Measurements from ENCODE around the gene TP73. TPM values are rescaled to one million over a fixed set of nuclear protein-coding genes. Genes with fewer than 3 reads are reported as not detected.

The TP73 gene
- total RNA-seq, 1 donor from 2014 or later: 2.2 TPM

GRCh38 chr1:3717041-3717714 lies 64.9 kb downstream of the TP73 start:
- peaks cover 26% of the 10 kb centered on the region for H3K27me3 Mint-ChIP-seq
- no peak overlapping the region for H3K27ac Mint-ChIP-seq
- H3K36me3 Mint-ChIP-seq (ENCODE audit: insufficient read depth): no peaks in the 10 kb centered on the region
- H3K4me1 Mint-ChIP-seq (ENCODE audit: low read depth): no peaks in the 10 kb centered on the region
- no peaks in the 10 kb centered on the region for H3K9me3 Mint-ChIP-seq (ENCODE audit: low read depth)
- no peak for TF ChIP-seq CTCF (IDR thresholded peaks at IDR 0.05; ENCODE audit: unreplicated experiment)
- H3K4me3 Mint-ChIP-seq (ENCODE audit: low read depth): no peak overlapping the region
- no peak for DNase-seq (ENCODE audit: low spot score, unreplicated experiment)

GRCh38 chr1:3717715-3718601 lies 65.6 kb downstream of the TP73 start:
- Mint-ChIP-seq H3K27ac (no peak overlapping the region), H3K4me3 (ENCODE audit: low read depth) (no peak overlapping the region), H3K4me1 (ENCODE audit: low read depth) (no peaks in the 10 kb centered on the region), H3K27me3 (peaks cover 24% of the 10 kb centered on the region), H3K36me3 (ENCODE audit: insufficient read depth) (no peaks in the 10 kb centered on the region), H3K9me3 (ENCODE audit: low read depth) (no peaks in the 10 kb centered on the region)
- no peak for TF ChIP-seq CTCF (IDR thresholded peaks at IDR 0.05; ENCODE audit: unreplicated experiment)
- DNase-seq (ENCODE audit: low spot score, unreplicated experiment): peak; percentile 53

- Mint-ChIP-seq H3K27me3 (peaks cover 24% of the 10 kb centered on the region), H3K4me1 (ENCODE audit: low read depth) (no peaks in the 10 kb centered on the region), H3K36me3 (ENCODE audit: insufficient read depth) (no peaks in the 10 kb centered on the region), H3K4me3 (ENCODE audit: low read depth) (no peak overlapping the region), H3K9me3 (ENCODE audit: low read depth) (no peaks in the 10 kb centered on the region), H3K27ac (no peak overlapping the region)
- no peak for TF ChIP-seq CTCF (IDR thresholded peaks at IDR 0.05; ENCODE audit: unreplicated experiment)
- no peak for DNase-seq (ENCODE audit: low spot score, unreplicated experiment)
Measured at GRCh38 chr1:3718764-3719163, 66.4 kb downstream of the TP73 start.

- no peaks in the 10 kb centered on the region for H3K36me3 Mint-ChIP-seq (ENCODE audit: insufficient read depth)
- no peak for TF ChIP-seq CTCF (IDR thresholded peaks at IDR 0.05; ENCODE audit: unreplicated experiment)
- H3K9me3 Mint-ChIP-seq (ENCODE audit: low read depth): no peaks in the 10 kb centered on the region
- H3K27me3 Mint-ChIP-seq: peaks cover 20% of the 10 kb centered on the region
- no peak overlapping the region for H3K4me3 Mint-ChIP-seq (ENCODE audit: low read depth)
- peak overlapping the region; percentile 16 for H3K27ac Mint-ChIP-seq
- DNase-seq (ENCODE audit: low spot score, unreplicated experiment): no peak
- H3K4me1 Mint-ChIP-seq (ENCODE audit: low read depth): no peaks in the 10 kb centered on the region
Measured at GRCh38 chr1:3721955-3722465, 69.7 kb downstream of the TP73 start.

- DNase-seq (ENCODE audit: low spot score, unreplicated experiment): no peak
- Mint-ChIP-seq H3K36me3 (ENCODE audit: insufficient read depth) (no peaks in the 10 kb centered on the region), H3K4me1 (ENCODE audit: low read depth) (no peaks in the 10 kb centered on the region), H3K27me3 (peaks cover 20% of the 10 kb centered on the region), H3K27ac (no peak overlapping the region), H3K4me3 (ENCODE audit: low read depth) (no peak overlapping the region), H3K9me3 (ENCODE audit: low read depth) (no peaks in the 10 kb centered on the region)
- TF ChIP-seq CTCF (IDR thresholded peaks at IDR 0.05; ENCODE audit: unreplicated experiment): no peak
Measured at GRCh38 chr1:3722846-3723245, 70.5 kb downstream of the TP73 start.
